Thyroid gland (tissue), 4 donors: Measurements from ENCODE around the gene TSC22D1.

ENCODE experiments used
- POLR2A ChIP-seq, 2 donors: fragments of 450-650 bp; IDR thresholded peaks; one replicate each; pipeline ENCODE4 v1.6.1; 2017; ENCODE audit warnings: antibody characterized with exemption in 2 of 2, mild to moderate bottlenecking in 2 of 2, moderate library complexity in 1 of 2
- TF ChIP-seq, protein P1 (sequence below), 6 experiments: fragments of 200-600 bp in 3 of 6; fragments of 450-650 bp in 3 of 6; sonication (generic) in 3 of 6; IDR thresholded peaks; one replicate each; pipeline ENCODE4 v1.5.1; 2016 to 2019; ENCODE audit warnings: antibody characterized with exemption in 6 of 6, mild to moderate bottlenecking in 2 of 6, inconsistent platforms in 1 of 6, moderate library complexity in 1 of 6

DNA sequence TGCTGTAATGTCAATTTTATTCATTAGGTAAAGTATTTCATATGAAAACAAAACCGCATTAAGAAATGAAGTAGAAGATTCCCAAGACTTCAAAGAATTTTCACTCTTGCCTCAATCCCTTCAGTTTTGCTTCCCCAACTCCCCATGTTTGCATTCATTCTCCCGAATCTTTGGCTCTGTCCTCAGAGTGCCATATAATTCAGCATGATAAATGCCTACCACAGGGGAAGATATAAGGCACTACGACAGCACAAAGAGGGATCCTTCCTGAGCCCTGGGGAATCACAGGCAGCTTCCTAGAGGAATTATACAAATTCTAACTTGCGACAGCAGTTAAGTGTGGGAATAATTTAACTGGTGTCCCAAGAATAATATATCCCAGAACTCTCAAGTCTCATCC is 68.5 kb downstream of the TSC22D1 start:
- TF ChIP-seq, protein P1, sequence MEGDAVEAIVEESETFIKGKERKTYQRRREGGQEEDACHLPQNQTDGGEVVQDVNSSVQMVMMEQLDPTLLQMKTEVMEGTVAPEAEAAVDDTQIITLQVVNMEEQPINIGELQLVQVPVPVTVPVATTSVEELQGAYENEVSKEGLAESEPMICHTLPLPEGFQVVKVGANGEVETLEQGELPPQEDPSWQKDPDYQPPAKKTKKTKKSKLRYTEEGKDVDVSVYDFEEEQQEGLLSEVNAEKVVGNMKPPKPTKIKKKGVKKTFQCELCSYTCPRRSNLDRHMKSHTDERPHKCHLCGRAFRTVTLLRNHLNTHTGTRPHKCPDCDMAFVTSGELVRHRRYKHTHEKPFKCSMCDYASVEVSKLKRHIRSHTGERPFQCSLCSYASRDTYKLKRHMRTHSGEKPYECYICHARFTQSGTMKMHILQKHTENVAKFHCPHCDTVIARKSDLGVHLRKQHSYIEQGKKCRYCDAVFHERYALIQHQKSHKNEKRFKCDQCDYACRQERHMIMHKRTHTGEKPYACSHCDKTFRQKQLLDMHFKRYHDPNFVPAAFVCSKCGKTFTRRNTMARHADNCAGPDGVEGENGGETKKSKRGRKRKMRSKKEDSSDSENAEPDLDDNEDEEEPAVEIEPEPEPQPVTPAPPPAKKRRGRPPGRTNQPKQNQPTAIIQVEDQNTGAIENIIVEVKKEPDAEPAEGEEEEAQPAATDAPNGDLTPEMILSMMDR (IDR thresholded peaks at IDR 0.05): no peak
- no peak for TF ChIP-seq POLR2A (IDR thresholded peaks at IDR 0.05)
